Cardiac muscle cell (in vitro differentiated cells and primary cell): Measurements from ENCODE around the gene OSBPL5. TPM values are rescaled to one million over a fixed set of nuclear protein-coding genes. Genes with fewer than 3 reads are reported as not detected.

Source experiments
- DNase-seq, 2 donors: peaks; one replicate each; pipeline versions ENCODE4 v3.0.0 to v3.0.0-alpha.2; 2010 to 2017; ENCODE audit warnings: low read depth in 1 of 2, low spot score in 1 of 2
- H3K27ac ChIP-seq: fragments of 200-600 bp; sonication (generic); 2 replicates; pipeline ENCODE4 v1.5.1; 2016
- H3K27me3 ChIP-seq: fragments of 200-600 bp; sonication (generic); 2 replicates; pipeline ENCODE4 v1.6.0; 2016; ENCODE audit warnings: control low read depth
- H3K36me3 ChIP-seq: fragments of 200-600 bp; sonication (generic); 2 replicates; pipeline ENCODE4 v1.5.1; 2016; ENCODE audit warnings: control low read depth
- H3K4me1 ChIP-seq: fragments of 200-600 bp; sonication (generic); 2 replicates; pipeline ENCODE4 v1.8.1; 2017; ENCODE audit warnings: low read depth, mild to moderate bottlenecking, mixed run types
- H3K4me3 ChIP-seq: fragments of 200-600 bp; sonication (generic); 2 replicates; pipeline ENCODE4 v1.5.1; 2016; ENCODE audit warnings: mild to moderate bottlenecking
- H3K9me3 ChIP-seq: fragments of 200-600 bp; sonication (generic); 2 replicates; pipeline ENCODE4 v1.5.1; 2017; ENCODE audit warnings: low read depth, mild to moderate bottlenecking, control low read depth
- polyA plus RNA-seq: library from polyadenylated mRNA; unstranded; fragments of >200 nt; fragmentation: Nextera tagmentation; extraction: Ambion mirVana; gene quantifications from 2 replicates; pipeline ENCODE4 v1.2.1, GENCODE V29; 2016
- total RNA-seq: library from RNA; depleted of rRNA; stranded (reverse); fragments of >200 nt; gene quantifications from 2 replicates; pipeline ENCODE4 v1.2.3, GENCODE V29; 2016
- TF ChIP-seq, protein P1 (sequence below): IDR thresholded peaks from 2 replicates; pipeline ENCODE4 v1.5.1; 2012; ENCODE audit warnings: low read depth, mild to moderate bottlenecking, low read length

OSBPL5 gene
- total and polyA plus RNA-seq, 2 experiments from 2014 or later, result 20.9 to 33.9 TPM

DNA sequence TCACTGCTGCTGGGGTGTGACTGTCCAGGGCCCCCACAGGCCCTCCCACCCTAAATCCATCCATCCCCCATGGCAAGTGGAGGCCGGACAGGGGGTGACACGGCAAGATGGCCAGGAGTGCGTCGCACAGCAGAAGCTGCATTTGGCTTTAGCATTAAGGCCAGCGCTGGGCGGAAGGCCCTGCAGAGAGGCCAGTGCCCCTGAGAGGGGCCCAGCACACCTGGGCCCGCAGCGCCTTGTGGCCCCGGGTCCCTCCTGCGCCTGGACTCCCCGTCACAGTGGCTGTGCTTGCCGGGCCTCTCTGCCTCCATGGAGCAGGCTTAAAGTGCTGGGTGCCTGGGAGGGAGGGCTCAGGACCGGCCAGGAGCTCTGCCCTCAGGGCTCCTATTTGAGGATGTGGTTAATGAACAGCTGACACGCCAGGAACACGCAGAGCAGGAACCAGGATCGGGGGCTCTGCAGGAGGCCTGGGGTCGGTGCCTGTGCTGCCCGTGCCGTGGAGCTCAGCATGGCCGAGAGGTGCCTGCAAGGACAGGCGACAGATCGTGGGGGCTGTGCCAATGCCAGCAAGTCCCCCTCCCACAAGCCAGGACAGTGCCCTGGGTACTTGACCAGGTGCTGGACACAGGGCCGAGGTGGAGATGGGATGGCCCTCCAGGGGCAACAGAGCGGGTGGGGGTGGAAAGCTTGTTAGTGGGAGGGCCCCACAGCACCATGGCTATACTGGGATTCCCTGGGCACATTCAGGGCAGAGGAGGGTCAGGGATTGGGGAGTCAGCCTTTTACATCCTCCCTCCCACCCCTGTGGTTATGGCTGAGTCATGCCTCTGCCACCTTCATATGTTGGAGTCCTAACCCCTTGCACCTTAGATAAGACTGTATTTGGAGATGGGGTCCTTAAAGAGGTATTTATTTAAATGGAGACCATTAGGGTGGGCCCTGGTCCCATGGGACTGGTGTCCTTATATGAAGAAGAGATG is 77.0 kb downstream of the OSBPL5 start:
- no peak for DNase-seq
- Histone ChIP-seq H3K4me3 (no peak overlapping the region), H3K4me1 (no peaks in the 10 kb centered on the region), H3K36me3 (no peaks in the 10 kb centered on the region), H3K27me3 (no peaks in the 10 kb centered on the region), H3K27ac (no peak overlapping the region), H3K9me3 (no peaks in the 10 kb centered on the region)
- TF ChIP-seq, protein P1, sequence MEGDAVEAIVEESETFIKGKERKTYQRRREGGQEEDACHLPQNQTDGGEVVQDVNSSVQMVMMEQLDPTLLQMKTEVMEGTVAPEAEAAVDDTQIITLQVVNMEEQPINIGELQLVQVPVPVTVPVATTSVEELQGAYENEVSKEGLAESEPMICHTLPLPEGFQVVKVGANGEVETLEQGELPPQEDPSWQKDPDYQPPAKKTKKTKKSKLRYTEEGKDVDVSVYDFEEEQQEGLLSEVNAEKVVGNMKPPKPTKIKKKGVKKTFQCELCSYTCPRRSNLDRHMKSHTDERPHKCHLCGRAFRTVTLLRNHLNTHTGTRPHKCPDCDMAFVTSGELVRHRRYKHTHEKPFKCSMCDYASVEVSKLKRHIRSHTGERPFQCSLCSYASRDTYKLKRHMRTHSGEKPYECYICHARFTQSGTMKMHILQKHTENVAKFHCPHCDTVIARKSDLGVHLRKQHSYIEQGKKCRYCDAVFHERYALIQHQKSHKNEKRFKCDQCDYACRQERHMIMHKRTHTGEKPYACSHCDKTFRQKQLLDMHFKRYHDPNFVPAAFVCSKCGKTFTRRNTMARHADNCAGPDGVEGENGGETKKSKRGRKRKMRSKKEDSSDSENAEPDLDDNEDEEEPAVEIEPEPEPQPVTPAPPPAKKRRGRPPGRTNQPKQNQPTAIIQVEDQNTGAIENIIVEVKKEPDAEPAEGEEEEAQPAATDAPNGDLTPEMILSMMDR, result no peak

DNA sequence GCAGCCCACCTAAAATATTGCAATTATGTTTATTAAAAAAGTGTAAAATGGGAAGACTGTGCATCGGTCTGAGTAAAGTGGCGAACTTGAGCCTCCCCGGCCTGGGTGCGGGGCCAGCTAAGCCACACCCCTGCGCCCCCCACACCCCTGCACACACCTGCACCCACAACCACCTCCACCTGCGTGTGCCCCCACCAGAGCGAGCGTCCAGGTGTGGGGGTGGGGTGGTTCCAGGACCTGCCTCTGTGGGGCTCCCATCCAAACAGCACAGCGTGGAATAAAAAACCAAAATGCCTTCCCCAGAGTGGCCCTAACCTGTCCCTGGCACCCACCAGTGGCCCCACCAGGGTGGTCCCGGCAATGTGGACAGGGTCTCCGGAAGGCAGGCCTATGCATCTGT is 77.7 kb downstream of the OSBPL5 start:
- Histone ChIP-seq H3K9me3 (no peaks in the 10 kb centered on the region), H3K4me3 (no peak overlapping the region), H3K4me1 (no peaks in the 10 kb centered on the region), H3K27ac (no peak overlapping the region), H3K27me3 (no peaks in the 10 kb centered on the region), H3K36me3 (no peaks in the 10 kb centered on the region)
- no peak for DNase-seq
- TF ChIP-seq, protein P1, result no peak

DNA sequence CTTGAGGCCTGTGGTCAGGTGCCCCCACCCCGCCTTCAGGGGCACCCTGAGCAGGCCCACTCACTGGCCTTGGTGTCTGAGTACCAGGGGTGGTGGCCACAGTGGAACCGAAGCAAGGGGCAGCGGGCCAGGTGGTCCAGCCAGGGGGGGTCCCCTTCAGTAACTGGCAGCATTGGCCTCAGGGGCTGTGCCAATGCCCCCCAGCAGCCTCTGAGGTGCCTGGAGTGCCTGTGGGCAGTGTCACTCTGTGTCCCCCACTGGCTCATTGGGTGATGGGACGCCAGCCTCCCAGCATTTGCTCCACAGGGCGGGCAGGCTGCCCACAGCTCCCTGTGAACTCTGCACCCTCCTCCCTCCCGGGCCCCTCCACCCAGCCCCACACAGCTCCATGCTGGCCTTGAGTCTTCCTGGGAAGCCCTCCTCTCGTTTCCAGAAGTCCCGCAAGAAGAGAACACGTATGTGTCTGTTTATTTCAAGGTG is 78.4 kb downstream of the OSBPL5 start:
- no peaks in the 10 kb centered on the region for H3K9me3 ChIP-seq
- no peaks in the 10 kb centered on the region for H3K36me3 ChIP-seq
- TF ChIP-seq, protein P1, result no peak
- DNase-seq, result no peak
- no peaks in the 10 kb centered on the region for H3K4me1 ChIP-seq
- no peak overlapping the region for H3K27ac ChIP-seq
- no peaks in the 10 kb centered on the region for H3K27me3 ChIP-seq
- no peak overlapping the region for H3K4me3 ChIP-seq

DNA sequence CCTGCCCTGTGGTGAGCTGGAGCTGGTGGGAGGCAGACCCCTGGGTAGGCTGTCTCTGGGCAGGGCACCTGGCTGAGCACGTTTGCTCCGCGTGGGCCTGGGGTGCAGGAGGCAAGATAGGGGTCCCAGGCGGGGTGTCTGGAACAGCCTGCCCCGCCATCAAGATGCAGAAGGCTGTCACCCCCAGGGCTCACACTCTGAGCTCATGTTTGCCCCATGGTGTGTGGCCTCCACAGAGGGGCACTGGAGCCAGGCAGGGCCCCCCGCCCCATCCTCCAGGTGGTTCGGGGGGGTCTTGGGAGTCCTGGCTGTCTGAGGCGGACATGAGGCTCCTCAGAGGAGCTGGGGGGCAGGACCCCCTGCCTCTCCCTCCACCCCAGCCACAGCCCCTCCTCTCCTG is 79.0 kb downstream of the OSBPL5 start:
- TF ChIP-seq, protein P1, result no peak
- no peaks in the 10 kb centered on the region for H3K9me3 ChIP-seq
- H3K36me3 ChIP-seq, result no peaks in the 10 kb centered on the region
- H3K4me3 ChIP-seq, result no peak overlapping the region
- no peak overlapping the region for H3K27ac ChIP-seq
- no peaks in the 10 kb centered on the region for H3K4me1 ChIP-seq
- no peaks in the 10 kb centered on the region for H3K27me3 ChIP-seq
- no peak for DNase-seq

DNA sequence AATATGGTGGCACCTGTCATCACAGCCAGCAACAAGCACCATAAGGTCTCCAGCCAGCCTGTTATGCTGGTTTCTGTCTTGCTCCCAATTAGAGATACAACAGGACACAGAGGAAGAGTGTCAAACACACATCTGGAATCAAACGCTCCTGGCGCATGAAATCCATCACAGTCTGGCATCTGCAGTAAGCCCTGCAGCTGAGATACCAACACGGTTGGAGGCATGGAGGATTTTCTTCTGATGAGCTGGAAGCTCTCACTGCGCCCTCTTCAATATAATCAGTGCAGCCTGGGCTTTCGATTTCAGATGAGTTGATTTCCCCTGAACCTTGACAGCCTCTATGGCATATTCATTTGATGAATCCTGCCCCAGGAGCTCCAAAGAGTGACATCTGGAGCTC is 80.1 kb downstream of the OSBPL5 start:
- no peak overlapping the region for H3K27ac ChIP-seq
- H3K27me3 ChIP-seq, result no peaks in the 10 kb centered on the region
- no peaks in the 10 kb centered on the region for H3K36me3 ChIP-seq
- H3K4me1 ChIP-seq, result no peaks in the 10 kb centered on the region
- H3K9me3 ChIP-seq, result no peaks in the 10 kb centered on the region
- no peak for DNase-seq
- no peak overlapping the region for H3K4me3 ChIP-seq
- TF ChIP-seq, protein P1, result no peak
